ENCODE data around the gene IRX1.

Gene IRX1

DNA sequence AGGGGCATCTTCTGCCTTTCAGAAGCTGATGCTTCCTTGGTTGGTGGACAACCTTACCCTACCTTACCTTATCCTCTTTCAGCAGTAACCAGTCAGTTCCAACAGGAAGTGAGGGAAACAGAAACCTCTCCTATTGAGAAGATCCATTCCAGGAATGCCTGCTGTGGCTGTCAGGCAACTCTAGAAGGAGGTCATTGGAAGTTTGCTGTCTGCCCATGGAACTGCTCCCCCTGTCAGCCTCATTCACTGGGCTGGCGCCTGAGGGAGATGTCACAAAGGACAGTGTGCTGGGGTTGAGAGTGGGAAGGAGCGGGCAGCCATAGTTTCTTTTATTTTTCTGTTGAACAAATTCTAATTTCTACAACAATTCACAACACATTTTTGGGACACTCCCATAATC is 54.7 kb downstream of the IRX1 start:
- Histone ChIP-seq H3K4me2 (ENCODE audit: low read length) (no peak overlapping the region), H2BK120ac (ENCODE audit: insufficient read depth, low read length, poor library complexity) (no peak overlapping the region), H3K4me1 (ENCODE audit: control insufficient read depth in 1 of 2, insufficient read depth in 2 of 2, low read length in 2 of 2) (no peaks in the 10 kb centered on the region), H3K79me1 (ENCODE audit: low read length) (no peaks in the 10 kb centered on the region), H2AFZ (ENCODE audit: insufficient read depth, low read length, poor library complexity) (no peak overlapping the region), H2BK5ac (ENCODE audit: low read depth, low read length, poor library complexity) (no peak overlapping the region), H3K18ac (ENCODE audit: low read length) (no peak overlapping the region), H3K36me3 (ENCODE audit: control insufficient read depth in 1 of 2, insufficient read depth in 2 of 2, low read length in 2 of 2) (no peaks in the 10 kb centered on the region), H3K4ac (ENCODE audit: low read depth, low read length) (no peak overlapping the region), H3K27ac (ENCODE audit: low read depth, low read length) (no peak overlapping the region), H3K9ac (ENCODE audit: low read length) (no peak overlapping the region), H4K8ac (ENCODE audit: low read depth, low read length) (no peak overlapping the region), H3K79me2 (ENCODE audit: control insufficient read depth, insufficient read depth, low read length, poor library complexity) (no peaks in the 10 kb centered on the region), H3K14ac (ENCODE audit: low read length) (no peak overlapping the region), H4K12ac (ENCODE audit: low read depth, low read length) (no peak overlapping the region), H4K91ac (ENCODE audit: low read depth, low read length) (no peak overlapping the region), H3K4me3 (ENCODE audit: low read depth, low read length) (no peak overlapping the region), H2AK5ac (ENCODE audit: low read length) (no peak overlapping the region), H3K27me3 (ENCODE audit: insufficient read depth, low read length) (no peaks in the 10 kb centered on the region), H2BK12ac (ENCODE audit: low read length) (no peak overlapping the region), H3K9me3 (ENCODE audit: insufficient read depth, low read depth, low read length) (peaks cover 2% of the 10 kb centered on the region), H3K23ac (ENCODE audit: low read length) (no peak overlapping the region)
- no peak for DNase-seq
- no CpG with 5 or more reads among the region's 2 CpGs for WGBS (ENCODE audit: extremely low coverage, insufficient coverage, insufficient read length)

DNA sequence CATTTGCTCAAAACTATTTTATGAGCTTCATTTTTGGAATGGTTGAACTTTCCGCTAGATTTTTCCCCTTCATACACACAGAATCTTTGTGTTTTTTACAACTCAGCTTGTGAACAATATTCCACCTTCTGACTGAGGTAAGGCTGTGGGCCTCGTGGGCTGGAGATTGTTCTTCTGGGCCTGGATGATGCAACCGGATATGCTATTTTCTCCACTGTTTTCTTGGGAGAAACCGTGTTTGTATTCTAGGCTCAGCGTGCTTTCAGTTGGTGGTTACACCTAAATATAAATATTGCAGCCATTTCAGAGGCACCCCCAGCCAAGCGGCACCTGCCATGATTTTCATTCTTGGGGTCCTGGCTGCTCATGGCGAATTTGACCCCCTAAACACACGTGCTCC is 55.2 kb downstream of the IRX1 start:
- H2AFZ ChIP-seq (ENCODE audit: insufficient read depth, low read length, poor library complexity), result no peak overlapping the region
- no peak overlapping the region for H3K9ac ChIP-seq (ENCODE audit: low read length)
- no peak for DNase-seq
- no peak overlapping the region for H2AK5ac ChIP-seq (ENCODE audit: low read length)
- no peak overlapping the region for H3K23ac ChIP-seq (ENCODE audit: low read length)
- H4K8ac ChIP-seq (ENCODE audit: low read depth, low read length), result no peak overlapping the region
- no peaks in the 10 kb centered on the region for H3K79me2 ChIP-seq (ENCODE audit: control insufficient read depth, insufficient read depth, low read length, poor library complexity)
- H2BK5ac ChIP-seq (ENCODE audit: low read depth, low read length, poor library complexity), result no peak overlapping the region
- peaks cover 2% of the 10 kb centered on the region for H3K9me3 ChIP-seq (ENCODE audit: insufficient read depth, low read depth, low read length)
- no peak overlapping the region for H3K14ac ChIP-seq (ENCODE audit: low read length)
- H3K27ac ChIP-seq (ENCODE audit: low read depth, low read length), result no peak overlapping the region
- no peak overlapping the region for H3K18ac ChIP-seq (ENCODE audit: low read length)
- H3K27me3 ChIP-seq (ENCODE audit: insufficient read depth, low read length), result no peaks in the 10 kb centered on the region
- H3K4ac ChIP-seq (ENCODE audit: low read depth, low read length), result no peak overlapping the region
- WGBS (ENCODE audit: extremely low coverage, insufficient coverage, insufficient read length), result no CpG with 5 or more reads among the region's 8 CpGs
- H3K4me1 ChIP-seq (ENCODE audit: control insufficient read depth in 1 of 2, insufficient read depth in 2 of 2, low read length in 2 of 2), result no peaks in the 10 kb centered on the region
- no peak overlapping the region for H3K4me3 ChIP-seq (ENCODE audit: low read depth, low read length)
- H4K12ac ChIP-seq (ENCODE audit: low read depth, low read length), result no peak overlapping the region
- no peaks in the 10 kb centered on the region for H3K79me1 ChIP-seq (ENCODE audit: low read length)
- H4K91ac ChIP-seq (ENCODE audit: low read depth, low read length), result no peak overlapping the region
- no peak overlapping the region for H2BK12ac ChIP-seq (ENCODE audit: low read length)
- no peak overlapping the region for H3K4me2 ChIP-seq (ENCODE audit: low read length)
- H2BK120ac ChIP-seq (ENCODE audit: insufficient read depth, low read length, poor library complexity), result no peak overlapping the region
- no peaks in the 10 kb centered on the region for H3K36me3 ChIP-seq (ENCODE audit: control insufficient read depth in 1 of 2, insufficient read depth in 2 of 2, low read length in 2 of 2)
